SK-N-SH (cell line): Measurements from ENCODE around the gene AADACL4. TPM values are rescaled to one million over a fixed set of nuclear protein-coding genes. Genes with fewer than 3 reads are reported as not detected.

Experiments
- CTCF ChIA-PET: fragments of 300-600, 350-600 bp; formaldehyde crosslinking; extraction: SDS; loops from one replicate; lab custom pipeline; 2021; lab: Yijun Ruan, JAX
- POLR2A ChIA-PET: fragments of 350-600 bp; sonication (Branson Sonifier 250); formaldehyde crosslinking; extraction: SDS; loops from one replicate; lab custom pipeline; 2020; ENCODE audit warnings: antibody characterized with exemption, inconsistent platforms; lab: Yijun Ruan, JAX
- DNase-seq: peaks from one replicate; pipeline ENCODE4 v3.0.0; 2012
- H2AFZ ChIP-seq: fragments of 200-600 bp; sonication (generic); 2 replicates; pipeline ENCODE4 v1.8.1; 2016; ENCODE audit warnings: antibody characterized with exemption, mild to moderate bottlenecking, low read depth
- H3F3A ChIP-seq: fragments of 200-600 bp; sonication (generic); replicated peaks from 2 replicates; pipeline ENCODE3; 2016; ENCODE audit warnings: antibody characterized with exemption, mild to moderate bottlenecking; ENCODE audit not compliant: insufficient read depth
- H3K27ac ChIP-seq, 2 experiments: fragments of 200-500 bp in 1 of 2; fragments of 200-600 bp in 1 of 2; sonication (Bioruptor generic) in 1 of 2; sonication (generic), shearing (Covaris generic) in 1 of 2; 2 replicates each; pipeline versions ENCODE4 v1.5.1 to v1.6.1; 2014 to 2016; ENCODE audit warnings: low read depth in 2 of 2, inconsistent platforms in 1 of 2, low read length in 1 of 2, mild to moderate bottlenecking in 1 of 2, mixed read lengths in 1 of 2
- H3K27me3 ChIP-seq: fragments of 200-600 bp; sonication (generic), shearing (Covaris generic); 2 replicates; pipeline ENCODE4 v1.6.1; 2016; ENCODE audit warnings: mixed run types; ENCODE audit not compliant: insufficient read depth
- H3K36me3 ChIP-seq, 2 experiments: fragments of 200-500 bp in 1 of 2; fragments of 200-600 bp in 1 of 2; sonication (Bioruptor generic) in 1 of 2; sonication (generic) in 1 of 2; replicated peaks in 1 of 2; 2 replicates each; pipeline versions ENCODE3 to v1.5.1; 2014 to 2016; ENCODE audit warnings: low read length in 1 of 2, mild to moderate bottlenecking in 1 of 2; ENCODE audit not compliant: insufficient read depth in 2 of 2, control insufficient read depth in 1 of 2
- H3K4me1 ChIP-seq, 2 experiments: fragments of 200-500 bp in 1 of 2; fragments of 200-600 bp in 1 of 2; sonication (Bioruptor generic) in 1 of 2; sonication (generic), shearing (Covaris generic) in 1 of 2; 2 replicates each; pipeline versions ENCODE4 v1.5.1 to v1.6.1; 2014 to 2016; ENCODE audit warnings: low read depth in 1 of 2, low read length in 1 of 2, mixed run types in 1 of 2; ENCODE audit not compliant: insufficient read depth in 2 of 2, control insufficient read depth in 1 of 2
- H3K4me2 ChIP-seq: fragments of 200-600 bp; sonication (generic), shearing (Covaris generic); 2 replicates; pipeline ENCODE4 v1.6.1; 2017; ENCODE audit warnings: mixed run types
- H3K4me3 ChIP-seq, 2 experiments: fragments of 200-500 bp in 1 of 2; fragments of 200-600 bp in 1 of 2; sonication (Bioruptor generic) in 1 of 2; sonication (generic), shearing (Covaris generic) in 1 of 2; 2 replicates each; pipeline versions ENCODE4 v1.5.1 to v1.8.1; 2014 to 2016; ENCODE audit warnings: low read depth in 2 of 2, inconsistent platforms in 1 of 2, low read length in 1 of 2, mild to moderate bottlenecking in 1 of 2, mixed read lengths in 1 of 2, moderate library complexity in 1 of 2
- H3K79me2 ChIP-seq: fragments of 200-600 bp; sonication (generic); 2 replicates; pipeline ENCODE4 v1.8.1; 2017; ENCODE audit warnings: mild to moderate bottlenecking; ENCODE audit not compliant: insufficient read depth
- H3K9ac ChIP-seq: fragments of 200-600 bp; sonication (generic); 2 replicates; pipeline ENCODE4 v1.6.1; 2017; ENCODE audit warnings: mixed run types
- H3K9me2 ChIP-seq: fragments of 200-600 bp; sonication (generic); 2 replicates; pipeline ENCODE4 v1.6.1; 2017; ENCODE audit warnings: mixed run types
- H3K9me3 ChIP-seq: fragments of 200-600 bp; sonication (generic); 2 replicates; pipeline ENCODE4 v1.6.1; 2017; ENCODE audit warnings: mixed run types, mild to moderate bottlenecking, moderate library complexity
- H4K20me1 ChIP-seq: fragments of 200-600 bp; sonication (generic); 2 replicates; pipeline ENCODE4 v1.6.1; 2017; ENCODE audit warnings: mild to moderate bottlenecking, mixed run types; ENCODE audit not compliant: insufficient read depth
- CHD2 ChIP-seq: fragments of 150-350 bp; IDR thresholded peaks from 2 replicates; pipeline ENCODE4 v1.6.1; 2018; ENCODE audit warnings: low read length; ENCODE audit not compliant: partially characterized antibody
- CTCF ChIP-seq: fragments of 200-600 bp; sonication (generic); IDR thresholded peaks from 2 replicates; pipeline ENCODE4 v1.6.1; 2017; ENCODE audit warnings: antibody characterized with exemption, mild to moderate bottlenecking, moderate library complexity
- ELF1 ChIP-seq: IDR thresholded peaks from 2 replicates; pipeline ENCODE4 v1.4.0; 2012
- FOXM1 ChIP-seq: IDR thresholded peaks from 2 replicates; pipeline ENCODE4 v1.4.0; 2012; ENCODE audit warnings: low read depth, mild to moderate bottlenecking
- GABPA ChIP-seq: IDR thresholded peaks from 2 replicates; pipeline ENCODE4 v1.4.0; 2012; ENCODE audit warnings: low read depth, mild to moderate bottlenecking
- GATA2 ChIP-seq: sonication (generic); formaldehyde crosslinking; IDR thresholded peaks from 2 replicates; pipeline ENCODE4 v1.5.0; 2020; ENCODE audit warnings: mild to moderate bottlenecking, missing genetic modification reagents
- MAX ChIP-seq: IDR thresholded peaks from 2 replicates; pipeline ENCODE4 v1.4.0; 2012; ENCODE audit warnings: low read depth
- MEF2A ChIP-seq: IDR thresholded peaks from 2 replicates; pipeline ENCODE4 v1.4.0; 2012; ENCODE audit warnings: low read depth, borderline replicate concordance
- NFIC ChIP-seq: IDR thresholded peaks from 2 replicates; pipeline ENCODE4 v1.4.0; 2012; ENCODE audit warnings: borderline replicate concordance
- NRF1 ChIP-seq: IDR thresholded peaks from 2 replicates; pipeline ENCODE4 v1.6.1; 2012; ENCODE audit warnings: low read depth, mild to moderate bottlenecking, low read length
- PBX3 ChIP-seq: IDR thresholded peaks from 2 replicates; pipeline ENCODE4; 2012
- RAD21 ChIP-seq: IDR thresholded peaks from 2 replicates; pipeline ENCODE4 v1.6.1; 2012; ENCODE audit warnings: mild to moderate bottlenecking, low read length
- RCOR1 ChIP-seq: fragments of 150-350 bp; IDR thresholded peaks from 2 replicates; pipeline ENCODE4 v1.6.1; 2017; ENCODE audit warnings: antibody characterized with exemption, low read length
- REST ChIP-seq: IDR thresholded peaks from 2 replicates; pipeline ENCODE4 v1.6.1; 2012; ENCODE audit warnings: mild to moderate bottlenecking, low read depth, low read length, moderate library complexity
- RFX5 ChIP-seq: IDR thresholded peaks from 2 replicates; pipeline ENCODE4 v1.6.1; 2012; ENCODE audit warnings: mild to moderate bottlenecking, improper control_type of control experiment, low read length
- RXRA ChIP-seq: IDR thresholded peaks from 2 replicates; pipeline ENCODE4 v1.4.0; 2012; ENCODE audit warnings: low read depth, mild to moderate bottlenecking, borderline replicate concordance
- SIN3A ChIP-seq: IDR thresholded peaks from 2 replicates; pipeline ENCODE4 v1.6.1; 2012; ENCODE audit warnings: low read depth, mild to moderate bottlenecking, low read length, moderate library complexity, borderline replicate concordance
- USF1 ChIP-seq: IDR thresholded peaks from 2 replicates; pipeline ENCODE4 v1.4.0; 2012; ENCODE audit warnings: low read depth, borderline replicate concordance
- USF2 ChIP-seq: fragments of 150-350 bp; IDR thresholded peaks from 2 replicates; pipeline ENCODE4 v1.6.1; 2017; ENCODE audit warnings: antibody characterized with exemption, low read length, low read depth, borderline replicate concordance
- YY1 ChIP-seq: IDR thresholded peaks from 2 replicates; pipeline ENCODE4 v1.4.0; 2012; ENCODE audit warnings: low read depth, mild to moderate bottlenecking
- WGBS: methylation state at CpG from one replicate; pipeline ENCODE4 v1.1.6; 2017; ENCODE audit warnings: low lambda C conversion rate; 5-methylcytosine and 5-hydroxymethylcytosine counted together
- polyA plus RNA-seq, 3 experiments: library from polyadenylated mRNA; depleted of rRNA; stranded (reverse); fragments of >200 nt; gene quantifications; 2 replicates each; pipeline ENCODE4 v1.2.3, GENCODE V29; 2012

The AADACL4 gene
- polyA plus RNA-seq, 1 of the 3 experiments (the other 2 are of a cell fraction), result 0.59 TPM

GRCh38 chr1:12706061-12706460 lies 62.2 kb downstream of the AADACL4 start:
- CTCF ChIA-PET, result interaction anchor here (1.4 kb wide), 1 partner anchor 11 kb away, joined by 3 read pairs; no protein-coding TSS in a partner anchor
- no peaks in the 10 kb centered on the region for H3K4me1 ChIP-seq
- 0% methylated on average over 3 of the region's 3 CpGs for WGBS
- H3K4me2 ChIP-seq, result no peak overlapping the region
- no peaks in the 10 kb centered on the region for H3K9me2 ChIP-seq
- no peaks in the 10 kb centered on the region for H4K20me1 ChIP-seq
- no peaks in the 10 kb centered on the region; the same call in 1 of the 2 replicates for H3K27me3 ChIP-seq
- no peak overlapping the region for H3K4me3 ChIP-seq
- no peaks in the 10 kb centered on the region for H3K36me3 ChIP-seq
- POLR2A ChIA-PET, result no interaction called here
- H2AFZ ChIP-seq, result no peak overlapping the region
- no peaks in the 10 kb centered on the region for H3F3A ChIP-seq
- H3K9ac ChIP-seq, result no peak overlapping the region
- no peak for TF ChIP-seq NRF1
- no peak for TF ChIP-seq MAX
- TF ChIP-seq FOXM1, result no peak
- no peak for TF ChIP-seq REST
- TF ChIP-seq USF1, result no peak
- TF ChIP-seq PBX3, result no peak
- no peak for TF ChIP-seq RCOR1
- TF ChIP-seq RXRA, result no peak
- TF ChIP-seq GABPA, result no peak
- TF ChIP-seq YY1, result no peak
- no peak for TF ChIP-seq CTCF
- no peak for TF ChIP-seq SIN3A
- TF ChIP-seq RAD21, result no peak
- TF ChIP-seq MEF2A, result no peak
- no peak for TF ChIP-seq USF2
- no peak for TF ChIP-seq NFIC
- no peak for TF ChIP-seq ELF1
- TF ChIP-seq CHD2, result no peak
- TF ChIP-seq RFX5, result no peak
- TF ChIP-seq GATA2 (CRISPR knock-in tag), result no peak
- H3K9me3 ChIP-seq, result no peaks in the 10 kb centered on the region
- H3K79me2 ChIP-seq, result no peaks in the 10 kb centered on the region
- no peak overlapping the region for H3K27ac ChIP-seq
- DNase-seq, result no peak
